GM12874 (cell line): ENCODE measurements around the gene SNRNP70.

Source experiments
- TF ChIP-seq, protein P1 (sequence below): IDR thresholded peaks from 2 replicates; pipeline ENCODE4 v1.5.1; 2011; ENCODE audit warnings: low read depth, mild to moderate bottlenecking, control low read depth, low read length, moderate library complexity; ENCODE audit not compliant: insufficient read depth

SNRNP70 gene

DNA sequence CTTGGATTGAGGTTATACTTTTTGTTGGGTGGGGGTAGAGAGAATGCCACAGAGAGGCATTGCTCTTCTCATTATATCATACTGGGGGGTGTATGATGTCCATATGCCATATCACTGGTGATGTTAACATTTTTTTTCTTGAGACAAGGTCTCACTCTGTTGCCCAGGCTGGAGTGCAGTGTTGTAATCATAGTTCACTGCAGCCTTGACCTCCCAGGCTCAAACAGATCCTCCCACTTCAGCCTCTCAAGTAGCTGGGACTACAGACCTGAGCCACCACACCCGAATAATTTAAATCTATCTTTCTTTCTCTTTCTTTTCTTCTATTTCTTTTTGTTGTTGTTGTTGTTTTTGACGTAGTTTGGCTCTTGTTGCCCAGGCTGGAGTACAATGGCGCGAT is 4.9 kb upstream of the SNRNP70 start:
- TF ChIP-seq, protein P1, sequence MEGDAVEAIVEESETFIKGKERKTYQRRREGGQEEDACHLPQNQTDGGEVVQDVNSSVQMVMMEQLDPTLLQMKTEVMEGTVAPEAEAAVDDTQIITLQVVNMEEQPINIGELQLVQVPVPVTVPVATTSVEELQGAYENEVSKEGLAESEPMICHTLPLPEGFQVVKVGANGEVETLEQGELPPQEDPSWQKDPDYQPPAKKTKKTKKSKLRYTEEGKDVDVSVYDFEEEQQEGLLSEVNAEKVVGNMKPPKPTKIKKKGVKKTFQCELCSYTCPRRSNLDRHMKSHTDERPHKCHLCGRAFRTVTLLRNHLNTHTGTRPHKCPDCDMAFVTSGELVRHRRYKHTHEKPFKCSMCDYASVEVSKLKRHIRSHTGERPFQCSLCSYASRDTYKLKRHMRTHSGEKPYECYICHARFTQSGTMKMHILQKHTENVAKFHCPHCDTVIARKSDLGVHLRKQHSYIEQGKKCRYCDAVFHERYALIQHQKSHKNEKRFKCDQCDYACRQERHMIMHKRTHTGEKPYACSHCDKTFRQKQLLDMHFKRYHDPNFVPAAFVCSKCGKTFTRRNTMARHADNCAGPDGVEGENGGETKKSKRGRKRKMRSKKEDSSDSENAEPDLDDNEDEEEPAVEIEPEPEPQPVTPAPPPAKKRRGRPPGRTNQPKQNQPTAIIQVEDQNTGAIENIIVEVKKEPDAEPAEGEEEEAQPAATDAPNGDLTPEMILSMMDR = no peak

DNA sequence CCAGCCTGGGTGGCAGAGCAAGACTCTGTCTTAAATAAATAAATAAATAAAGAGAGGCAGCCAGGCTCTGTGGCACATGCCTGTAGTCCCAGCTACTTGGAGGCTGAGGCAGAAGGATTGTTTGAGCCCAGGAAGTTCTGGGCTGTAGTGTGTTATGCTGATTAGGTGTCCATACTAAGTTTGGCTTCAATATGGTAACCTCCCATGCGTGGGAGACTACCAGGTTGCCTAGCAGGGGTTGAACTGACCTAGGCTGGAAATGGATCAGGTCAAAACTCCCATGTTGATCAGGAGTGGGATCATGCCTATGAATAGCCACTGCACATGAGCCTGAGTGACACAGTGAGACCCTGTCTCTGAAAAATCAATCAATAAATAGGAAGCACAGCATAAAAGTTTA is 4.0 kb upstream of the SNRNP70 start:
- TF ChIP-seq, protein P1 = no peak

DNA sequence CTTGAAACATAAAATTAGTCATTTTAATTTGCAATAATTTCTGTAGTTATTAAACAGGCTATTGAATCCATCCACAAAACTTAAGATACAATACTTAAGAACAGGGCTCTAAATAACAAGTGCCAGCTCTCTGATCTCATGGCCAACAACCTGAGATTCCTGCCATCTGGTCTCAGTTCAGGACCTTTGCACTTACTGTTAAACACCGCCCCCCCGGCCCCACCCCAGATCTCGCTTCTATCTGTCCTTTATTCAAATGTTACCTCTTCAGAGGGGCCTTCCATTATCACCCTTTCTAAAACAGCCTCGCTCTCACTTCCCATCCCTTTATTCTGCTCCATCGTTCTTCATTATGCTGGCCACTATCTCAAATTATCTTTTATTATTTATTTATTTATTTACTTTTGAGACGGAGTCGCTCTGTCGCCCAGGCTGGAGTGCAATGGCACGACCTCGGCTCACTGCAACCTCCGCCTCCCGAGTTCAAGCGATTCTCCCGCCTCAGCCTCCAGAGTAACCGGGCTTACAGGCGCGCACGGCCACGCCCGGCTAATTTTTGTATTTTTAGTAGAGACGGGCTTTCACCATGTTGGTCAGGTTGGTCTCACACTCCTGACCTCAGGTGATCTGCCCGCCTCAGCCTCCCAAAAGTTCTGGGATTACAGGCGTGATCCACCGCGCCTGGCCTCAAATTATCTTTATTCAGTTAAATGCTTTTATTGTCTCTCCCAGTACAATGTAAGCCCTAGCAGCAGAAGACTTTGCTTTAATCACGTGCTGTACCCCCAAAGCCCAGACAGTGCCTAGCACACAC is 838 bp upstream of the SNRNP70 start:
- TF ChIP-seq, protein P1 = no peak

DNA sequence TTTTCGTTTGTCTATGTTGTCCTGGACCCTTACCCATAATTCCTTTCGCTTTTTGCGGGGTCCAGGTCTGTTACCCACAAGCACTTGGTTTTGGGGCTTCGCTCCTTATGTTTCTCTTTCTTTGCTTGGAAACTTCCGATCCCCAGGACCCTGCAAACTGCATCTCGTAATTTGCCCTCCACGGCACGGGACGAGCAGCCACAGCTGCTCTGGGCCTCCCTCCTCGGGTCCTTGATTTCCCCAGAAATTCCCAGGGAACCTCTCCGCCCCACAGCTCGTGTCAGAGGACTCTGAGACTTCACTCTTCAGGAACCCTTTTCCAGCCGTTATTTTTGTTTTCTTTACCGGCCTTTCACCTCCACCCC is 599 bp downstream of the SNRNP70 start:
- TF ChIP-seq, protein P1 = no peak

DNA sequence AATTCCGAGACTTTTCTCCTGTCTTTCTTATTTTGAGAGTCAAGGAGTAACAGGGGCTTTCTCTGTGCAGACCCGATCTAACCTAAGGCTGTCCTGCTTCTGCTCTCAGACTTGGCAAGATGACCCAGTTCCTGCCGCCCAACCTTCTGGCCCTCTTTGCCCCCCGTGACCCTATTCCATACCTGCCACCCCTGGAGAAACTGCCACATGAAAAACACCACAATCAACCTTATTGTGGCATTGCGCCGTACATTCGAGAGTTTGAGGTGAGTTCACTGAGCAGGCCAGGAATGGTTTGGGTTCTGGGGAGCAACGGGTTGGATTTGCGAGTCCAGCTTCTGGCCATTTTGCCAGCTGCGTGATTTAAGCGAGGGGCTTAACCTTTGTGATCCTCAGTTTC is 1.0 kb downstream of the SNRNP70 start:
- TF ChIP-seq, protein P1 = no peak

DNA sequence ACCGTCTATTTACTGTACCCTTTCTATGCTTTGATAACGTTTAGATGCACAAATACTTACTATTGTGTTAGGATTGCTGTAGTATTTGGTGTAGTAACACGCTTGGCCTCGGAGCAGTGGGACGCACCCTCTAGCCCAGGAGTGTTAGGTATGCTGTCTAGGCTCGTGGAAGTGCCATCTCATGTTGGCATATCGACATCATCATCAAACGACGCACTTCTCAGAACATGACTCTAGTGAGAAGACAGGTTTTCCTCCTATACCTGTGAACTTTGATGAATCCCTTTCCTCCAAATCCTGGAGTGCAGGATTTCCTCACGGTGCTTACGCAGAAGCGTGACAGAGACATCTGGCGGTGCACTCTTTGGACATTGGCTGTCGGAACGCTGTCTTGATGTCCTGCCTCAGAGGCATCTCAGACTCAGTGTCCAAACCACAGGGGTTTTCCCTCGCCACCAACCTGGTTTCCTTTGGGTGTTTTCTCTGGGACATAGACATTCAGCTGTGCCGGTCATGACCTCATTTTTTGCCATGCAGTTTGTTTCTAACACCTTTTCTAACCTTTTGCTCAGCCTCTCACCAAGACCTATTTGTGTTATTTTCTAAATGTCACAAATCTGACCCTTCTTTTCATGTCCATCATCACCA is 6.3 kb downstream of the SNRNP70 start:
- TF ChIP-seq, protein P1 = no peak

DNA sequence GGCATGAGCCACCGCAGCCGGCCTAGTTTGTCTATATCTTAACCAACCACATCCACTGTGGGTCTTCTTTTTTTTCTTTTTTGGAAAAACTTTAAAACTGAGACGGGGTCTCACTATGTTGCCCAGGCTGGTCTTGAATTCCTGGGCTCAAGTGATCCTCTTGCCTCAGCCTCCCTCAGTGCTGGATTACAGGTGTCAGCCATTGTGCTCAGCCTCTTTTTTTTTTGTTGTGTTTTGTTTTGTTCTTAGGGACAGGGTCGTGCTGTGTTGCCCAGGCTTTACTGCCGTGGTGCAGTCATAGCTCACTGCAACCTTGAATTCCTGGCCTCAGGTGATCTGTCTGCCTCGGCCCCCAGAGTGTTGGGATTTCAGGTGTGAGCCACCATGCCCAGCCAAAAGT is 7.4 kb downstream of the SNRNP70 start:
- TF ChIP-seq, protein P1 = no peak
